Erythroblast (primary cell): Measurements from ENCODE around the gene PTTG1IP.

Experiments
- GATA1 ChIP-seq: IDR thresholded peaks from 2 replicates; pipeline ENCODE4 v1.6.1; 2011; ENCODE audit warnings: low read depth, mild to moderate bottlenecking, control low read depth, low read length, moderate library complexity
- POLR2A ChIP-seq: IDR thresholded peaks from 2 replicates; pipeline ENCODE4 v1.6.1; 2011; ENCODE audit warnings: mild to moderate bottlenecking, low read length

DNA sequence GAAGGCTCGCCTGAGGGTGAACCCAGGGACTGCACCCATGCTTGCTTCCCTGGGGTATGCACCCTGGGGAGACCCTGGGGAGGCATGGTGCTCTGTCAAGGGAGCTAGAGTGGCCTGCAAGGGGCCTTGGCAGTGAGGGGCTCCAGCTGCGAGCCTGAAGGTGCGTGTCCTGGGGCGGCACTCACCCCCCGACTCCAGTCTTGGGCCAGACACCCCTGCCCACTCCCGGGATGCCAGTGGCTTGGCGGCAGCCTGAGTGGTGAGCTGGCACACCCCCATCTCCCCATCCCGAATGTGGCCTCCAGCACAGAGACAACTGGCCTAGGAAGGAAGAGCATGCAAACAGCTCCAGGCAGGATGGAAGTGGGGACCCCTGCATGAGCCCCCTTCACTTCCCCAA lies 58.3 kb downstream of the PTTG1IP start:
- no peak for TF ChIP-seq POLR2A
- no peak for TF ChIP-seq GATA1
